Activated CD4-positive, alpha-beta memory T cell treated with anti-CD3 and anti-CD28 coated beads, Interleukin-2, amount 10 ng/mL, durations not matched to agents 7 days and 5 days (primary cell): Measurements from ENCODE around the gene COBLL1. TPM values are rescaled to one million over a fixed set of nuclear protein-coding genes. Genes with fewer than 3 reads are reported as not detected.

Experiments used
- CTCF ChIA-PET: fragments of 350-600 bp; sonication (Branson Sonifier 250); formaldehyde crosslinking; loops from one replicate; lab custom pipeline; 2021; ENCODE audit warnings: antibody characterized with exemption, inconsistent platforms; lab: Charles Lee
- POLR2A ChIA-PET: fragments of 350-600 bp; sonication (Branson Sonifier 250); formaldehyde crosslinking; loops from one replicate; lab custom pipeline; 2021; ENCODE audit warnings: antibody characterized with exemption; lab: Charles Lee
- DNase-seq: peaks from one replicate; pipeline ENCODE4 v3.0.0-alpha.2; 2020
- H3K27ac Mint-ChIP-seq: one replicate; pipeline ENCODE4 v1.8.0; 2021; ENCODE audit warnings: mild to moderate bottlenecking, mixed read lengths
- H3K27me3 Mint-ChIP-seq: one replicate; pipeline ENCODE4 v1.8.0; 2021; ENCODE audit warnings: mixed read lengths
- H3K36me3 Mint-ChIP-seq: one replicate; pipeline ENCODE4 v1.8.0; 2021; ENCODE audit warnings: low read depth, mixed read lengths
- H3K4me1 Mint-ChIP-seq: one replicate; pipeline ENCODE4 v1.8.0; 2021; ENCODE audit warnings: mixed read lengths
- H3K4me3 Mint-ChIP-seq: one replicate; pipeline ENCODE4 v1.8.0; 2021; ENCODE audit warnings: mild to moderate bottlenecking, mixed read lengths
- H3K9me3 Mint-ChIP-seq: one replicate; pipeline ENCODE4 v1.8.0; 2021; ENCODE audit warnings: mixed read lengths
- total RNA-seq, 2 experiments: library from RNA; stranded (reverse); gene quantifications; one replicate each; pipeline ENCODE4 v1.2.3, GENCODE V29; 2021

Gene COBLL1
- total RNA-seq, 2 experiments from 2014 or later = not detected

DNA sequence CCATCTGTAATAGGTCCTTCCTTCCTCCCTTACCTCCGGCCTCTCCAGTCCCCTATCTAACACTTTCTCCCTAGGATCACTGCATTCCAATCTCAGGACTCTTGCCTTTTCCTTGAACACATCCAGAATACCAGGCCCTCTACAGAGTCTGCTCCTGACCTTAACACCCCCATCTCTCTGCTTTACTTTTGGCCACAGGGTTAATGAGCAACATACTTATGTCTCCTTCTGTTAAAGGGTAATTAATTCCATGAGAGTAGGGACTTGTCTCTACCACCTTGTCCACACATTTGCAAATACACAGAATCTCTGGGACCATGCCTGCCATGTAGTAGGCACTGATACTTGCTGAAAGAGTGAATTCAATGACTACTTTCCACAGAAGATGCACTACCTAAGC is 94.9 kb downstream of the COBLL1 start:
- Mint-ChIP-seq H3K36me3 (no peaks in the 10 kb centered on the region), H3K9me3 (no peaks in the 10 kb centered on the region), H3K4me1 (no peaks in the 10 kb centered on the region), H3K4me3 (no peak overlapping the region), H3K27ac (no peak overlapping the region), H3K27me3 (peaks cover 5% of the 10 kb centered on the region)
- no peak for DNase-seq
- ChIA-PET POLR2A (no interaction called here), CTCF (no interaction called here)

DNA sequence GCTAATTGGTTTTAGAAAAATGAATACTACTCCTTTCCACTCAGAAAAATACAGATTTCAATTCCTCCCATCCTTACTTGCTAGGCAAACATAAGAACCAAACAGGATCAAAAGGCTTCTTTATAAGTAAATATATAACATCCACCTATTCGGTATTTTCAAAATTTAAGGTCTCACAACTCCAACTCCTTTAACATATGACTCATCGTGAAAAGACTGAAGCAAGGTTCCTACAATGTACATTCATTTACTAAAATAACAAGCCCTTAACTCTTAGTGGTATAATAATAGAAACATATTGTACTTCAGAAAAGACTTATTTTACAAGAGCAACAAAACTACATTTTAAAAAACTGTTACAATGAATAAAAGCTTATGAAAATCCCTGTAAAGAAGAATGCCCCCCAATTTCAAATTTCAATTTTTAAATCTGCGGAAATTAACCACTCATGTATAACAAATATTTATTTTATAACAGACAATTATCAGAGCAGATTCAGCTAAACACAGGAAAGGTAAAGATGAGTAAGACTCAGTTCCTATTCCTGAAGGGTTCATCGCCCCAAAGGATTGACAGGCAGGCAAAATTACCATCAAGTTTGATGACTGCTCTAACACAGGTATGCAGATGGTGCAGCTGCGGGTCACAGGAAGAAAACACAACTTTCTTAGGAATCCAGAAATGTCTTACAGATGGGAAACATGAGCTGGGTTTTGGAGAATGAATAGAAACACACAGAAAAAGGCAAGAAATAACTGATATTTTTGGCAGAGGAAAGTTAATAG is 96.4 kb downstream of the COBLL1 start:
- DNase-seq = no peak
- Mint-ChIP-seq H3K9me3 (no peaks in the 10 kb centered on the region), H3K27ac (no peak overlapping the region), H3K27me3 (peaks cover 5% of the 10 kb centered on the region), H3K36me3 (no peaks in the 10 kb centered on the region), H3K4me1 (no peaks in the 10 kb centered on the region), H3K4me3 (no peak overlapping the region)
- POLR2A ChIA-PET = no interaction called here
- CTCF ChIA-PET = no interaction called here

DNA sequence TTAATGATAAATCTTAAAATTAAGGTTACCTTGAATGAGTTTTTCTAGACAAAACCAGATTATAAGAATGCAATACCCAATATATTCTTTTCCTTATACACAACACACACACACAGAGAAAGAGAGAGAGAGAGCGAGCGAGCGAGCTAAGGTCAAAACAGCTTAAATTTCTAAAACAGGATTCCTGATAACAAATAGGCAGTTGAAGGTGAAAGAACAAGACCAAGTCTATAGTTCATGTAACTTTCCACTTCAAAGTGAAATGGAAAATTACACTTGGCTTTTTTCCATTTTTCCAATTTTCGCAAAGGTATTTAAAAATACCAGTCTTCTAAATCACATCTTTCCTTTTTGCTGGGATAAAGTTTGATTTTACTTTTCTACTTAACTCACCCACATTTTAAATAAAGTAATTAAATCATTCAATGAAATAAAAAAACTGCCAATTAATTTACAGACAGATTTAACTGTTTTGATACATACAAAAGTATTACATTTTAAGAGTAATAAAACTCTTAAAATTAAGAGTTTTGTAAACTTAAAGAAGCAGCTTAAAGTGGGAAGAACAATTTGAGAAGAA is 98.8 kb downstream of the COBLL1 start:
- no peak overlapping the region for H3K4me3 Mint-ChIP-seq
- H3K4me1 Mint-ChIP-seq = no peaks in the 10 kb centered on the region
- no peaks in the 10 kb centered on the region for H3K9me3 Mint-ChIP-seq
- ChIA-PET CTCF (no interaction called here), POLR2A (no interaction called here)
- no peak overlapping the region for H3K27ac Mint-ChIP-seq
- DNase-seq = no peak
- H3K27me3 Mint-ChIP-seq = peaks cover 5% of the 10 kb centered on the region
- no peaks in the 10 kb centered on the region for H3K36me3 Mint-ChIP-seq

DNA sequence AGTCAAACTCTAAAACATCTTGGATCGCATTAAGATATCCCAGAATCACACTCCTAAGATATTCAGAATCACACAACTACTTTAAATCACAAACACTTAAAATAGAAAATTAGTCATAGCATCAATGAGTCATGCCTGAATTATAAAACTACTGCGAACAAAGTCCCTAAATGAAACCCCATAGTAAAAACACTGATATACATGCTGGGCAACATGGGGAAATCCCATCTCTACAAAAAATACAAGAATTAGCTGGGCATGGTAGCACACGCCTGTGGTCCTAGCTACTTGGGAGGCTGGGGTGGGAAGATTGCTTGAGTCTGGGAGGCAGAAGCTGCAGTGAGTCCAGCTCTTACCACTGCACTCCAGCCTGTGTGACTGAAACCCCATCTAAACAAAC is 101.7 kb downstream of the COBLL1 start:
- ChIA-PET POLR2A (no interaction called here), CTCF (no interaction called here)
- H3K4me3 Mint-ChIP-seq = no peak overlapping the region
- no peak for DNase-seq
- H3K9me3 Mint-ChIP-seq = no peaks in the 10 kb centered on the region
- no peaks in the 10 kb centered on the region for H3K27me3 Mint-ChIP-seq
- no peak overlapping the region for H3K27ac Mint-ChIP-seq
- no peaks in the 10 kb centered on the region for H3K36me3 Mint-ChIP-seq
- H3K4me1 Mint-ChIP-seq = no peaks in the 10 kb centered on the region

DNA sequence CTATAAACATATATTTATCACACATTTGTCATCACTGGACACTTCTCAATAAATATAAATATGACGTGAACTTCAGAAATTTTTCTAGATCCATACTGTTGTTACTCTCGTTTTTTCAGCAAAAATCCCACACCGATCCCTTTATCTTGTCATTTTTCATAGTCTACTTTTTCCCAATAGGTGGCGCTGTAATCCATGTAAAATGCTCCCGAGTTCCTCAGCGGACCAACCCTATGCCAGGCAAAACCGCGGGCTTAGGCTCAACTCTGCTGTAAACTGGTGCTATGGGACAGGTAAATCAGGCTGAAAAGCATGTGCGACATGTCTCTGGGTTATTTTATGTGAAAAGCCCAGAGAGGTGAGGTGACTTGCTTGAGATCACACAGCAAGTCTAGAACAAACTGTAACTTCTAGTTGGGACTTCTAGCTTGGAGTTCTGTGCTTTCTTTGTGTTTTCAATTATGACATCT is 104.0 kb downstream of the COBLL1 start:
- Mint-ChIP-seq H3K4me1 (no peaks in the 10 kb centered on the region), H3K27me3 (no peaks in the 10 kb centered on the region), H3K27ac (no peak overlapping the region), H3K36me3 (no peaks in the 10 kb centered on the region), H3K4me3 (no peak overlapping the region), H3K9me3 (no peaks in the 10 kb centered on the region)
- POLR2A ChIA-PET = no interaction called here
- CTCF ChIA-PET = interaction anchor here (0.5 to 1.4 kb wide), 2 partner anchors 104 to 569 kb away, joined by 3 to 4 read pairs; partner anchors contain the start of gene COBLL1
- DNase-seq = peak; percentile 17

DNA sequence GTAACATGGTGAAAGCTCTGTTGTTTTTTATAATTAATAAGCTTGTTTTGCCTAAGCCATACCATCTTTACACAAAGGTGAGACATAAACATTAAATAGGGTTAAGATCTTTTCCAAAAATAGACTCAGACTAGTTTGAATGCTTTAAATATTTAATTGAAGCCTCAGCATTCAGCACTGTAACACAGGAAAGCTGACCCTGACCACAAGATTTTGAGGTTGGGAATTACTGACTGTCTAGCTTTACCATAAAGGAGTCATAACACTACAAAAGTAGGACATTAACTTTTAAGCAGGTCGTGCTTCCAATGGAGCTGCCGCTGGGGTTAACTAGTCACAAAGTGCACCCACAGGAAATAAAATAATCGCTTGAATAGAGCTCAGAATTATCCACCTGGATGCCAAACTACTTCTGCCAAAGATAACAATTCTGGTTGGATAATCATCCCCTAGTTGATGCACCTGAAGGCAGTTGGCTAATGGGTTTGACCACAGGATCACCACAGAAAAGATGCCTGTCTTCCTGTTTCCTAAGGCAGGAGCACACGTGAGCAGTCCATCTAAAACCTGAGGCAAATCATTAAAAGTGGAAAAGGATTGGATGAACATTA is 106.2 kb downstream of the COBLL1 start:
- no peaks in the 10 kb centered on the region for H3K27me3 Mint-ChIP-seq
- H3K9me3 Mint-ChIP-seq = no peaks in the 10 kb centered on the region
- CTCF ChIA-PET = no interaction called here
- POLR2A ChIA-PET = no interaction called here
- DNase-seq = no peak
- no peaks in the 10 kb centered on the region for H3K4me1 Mint-ChIP-seq
- no peak overlapping the region for H3K27ac Mint-ChIP-seq
- no peaks in the 10 kb centered on the region for H3K36me3 Mint-ChIP-seq
- H3K4me3 Mint-ChIP-seq = no peak overlapping the region

DNA sequence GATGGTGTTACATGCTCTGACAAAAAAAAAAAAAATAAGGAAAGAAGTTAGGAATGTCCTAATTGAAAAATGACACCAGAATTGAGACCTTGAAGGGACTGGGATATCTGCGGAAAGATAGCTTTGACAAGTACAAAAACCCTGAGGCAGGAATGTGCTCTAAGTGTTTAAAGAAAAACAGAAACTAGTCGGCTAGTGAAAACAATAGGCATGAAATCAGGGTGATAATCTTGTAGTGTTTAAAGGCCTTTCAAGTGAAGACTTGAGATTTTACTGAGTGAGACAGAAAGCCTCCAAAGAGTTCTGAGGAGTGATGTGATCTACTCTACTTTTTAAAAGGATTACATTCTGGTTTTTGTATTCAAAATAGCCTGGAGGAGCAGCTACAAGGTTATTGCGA is 107.4 kb downstream of the COBLL1 start:
- no peaks in the 10 kb centered on the region for H3K4me1 Mint-ChIP-seq
- CTCF ChIA-PET = no interaction called here
- H3K27ac Mint-ChIP-seq = no peak overlapping the region
- no peaks in the 10 kb centered on the region for H3K36me3 Mint-ChIP-seq
- no peaks in the 10 kb centered on the region for H3K27me3 Mint-ChIP-seq
- POLR2A ChIA-PET = no interaction called here
- H3K9me3 Mint-ChIP-seq = no peaks in the 10 kb centered on the region
- no peak for DNase-seq
- H3K4me3 Mint-ChIP-seq = no peak overlapping the region

DNA sequence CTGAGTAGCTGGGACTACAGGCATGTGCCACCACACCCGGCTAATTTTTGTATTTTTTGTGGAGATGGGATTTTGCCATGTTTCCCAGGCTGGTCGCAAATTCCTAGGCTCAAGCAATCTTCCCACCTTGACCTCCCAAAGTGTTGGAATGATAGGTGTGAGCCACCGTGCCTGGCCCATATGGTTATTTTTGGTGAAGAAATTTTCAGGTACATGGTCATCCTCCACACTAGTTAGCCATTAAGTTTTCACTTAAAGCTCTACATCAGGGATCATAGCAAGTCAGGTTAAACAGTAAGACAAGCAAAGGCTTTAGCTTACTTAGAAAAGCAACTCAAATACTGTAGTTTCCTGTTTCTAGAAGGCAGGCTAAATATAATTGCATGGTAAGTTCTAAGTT is 116.1 kb downstream of the COBLL1 start:
- Mint-ChIP-seq H3K27me3 (no peaks in the 10 kb centered on the region), H3K4me1 (no peaks in the 10 kb centered on the region), H3K36me3 (no peaks in the 10 kb centered on the region), H3K4me3 (no peak overlapping the region), H3K9me3 (no peaks in the 10 kb centered on the region), H3K27ac (no peak overlapping the region)
- POLR2A ChIA-PET = no interaction called here
- DNase-seq = no peak
- CTCF ChIA-PET = no interaction called here

DNA sequence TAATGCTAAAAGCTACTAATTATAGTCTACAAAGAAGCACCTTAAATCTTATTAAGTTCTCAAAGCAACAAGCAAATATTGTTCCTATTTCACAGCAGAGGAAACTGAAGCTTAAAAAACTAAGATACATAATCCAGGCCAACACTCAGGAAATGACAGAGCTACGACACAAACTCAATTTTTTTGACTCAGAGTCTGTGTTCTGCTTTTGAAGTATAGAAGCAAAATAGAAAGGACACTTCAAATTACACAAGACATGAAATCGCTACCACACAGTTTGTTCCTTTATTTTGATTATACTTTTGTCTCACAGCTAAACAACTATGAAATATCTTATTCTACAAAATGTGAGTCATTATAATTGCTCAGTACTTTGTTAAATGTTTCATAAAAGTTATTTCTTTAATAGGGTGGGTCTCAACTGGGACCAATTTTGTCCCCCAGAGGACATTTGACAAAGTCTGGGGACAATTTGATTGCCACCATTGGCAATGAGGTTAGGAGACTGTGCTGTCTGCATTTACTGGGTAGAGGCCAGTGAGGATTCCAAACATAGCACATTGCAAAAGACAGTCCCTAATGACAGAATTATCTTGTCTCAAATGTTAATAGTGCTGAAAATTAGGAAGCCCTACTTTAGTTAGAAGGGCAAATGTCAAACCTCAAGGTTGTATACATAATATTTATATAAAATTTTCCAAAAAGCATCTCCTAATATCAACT is 118.8 kb downstream of the COBLL1 start:
- ChIA-PET CTCF (interaction anchor here (0.6 kb wide), 1 partner anchor 120 kb away, joined by 3 read pairs; no protein-coding TSS in a partner anchor), POLR2A (no interaction called here)
- Mint-ChIP-seq H3K36me3 (no peaks in the 10 kb centered on the region), H3K9me3 (no peaks in the 10 kb centered on the region), H3K27ac (no peak overlapping the region), H3K4me1 (no peaks in the 10 kb centered on the region), H3K27me3 (no peaks in the 10 kb centered on the region), H3K4me3 (no peak overlapping the region)
- DNase-seq = no peak

DNA sequence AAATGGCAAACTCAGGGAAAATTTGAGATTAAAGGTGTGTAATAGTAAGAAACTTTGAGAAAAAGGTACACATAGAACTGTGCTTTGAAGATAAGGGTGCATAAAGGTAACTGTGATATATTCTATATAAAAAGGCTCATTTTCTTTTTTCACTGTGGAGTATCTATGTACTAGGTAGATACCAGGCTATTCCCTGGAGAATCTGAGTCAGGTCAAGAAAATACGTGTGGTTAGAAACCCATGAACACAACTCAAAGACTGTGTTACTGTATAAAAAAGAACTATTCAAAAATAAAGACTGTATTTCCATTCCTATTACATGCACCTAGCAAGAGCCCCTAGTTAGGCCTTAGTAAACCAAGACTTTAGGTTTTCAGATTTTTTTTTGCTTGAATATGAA is 120.2 kb downstream of the COBLL1 start:
- Mint-ChIP-seq H3K27me3 (no peaks in the 10 kb centered on the region), H3K36me3 (no peaks in the 10 kb centered on the region), H3K9me3 (no peaks in the 10 kb centered on the region), H3K4me1 (no peaks in the 10 kb centered on the region), H3K27ac (no peak overlapping the region), H3K4me3 (no peak overlapping the region)
- ChIA-PET POLR2A (no interaction called here), CTCF (no interaction called here)
- no peak for DNase-seq

DNA sequence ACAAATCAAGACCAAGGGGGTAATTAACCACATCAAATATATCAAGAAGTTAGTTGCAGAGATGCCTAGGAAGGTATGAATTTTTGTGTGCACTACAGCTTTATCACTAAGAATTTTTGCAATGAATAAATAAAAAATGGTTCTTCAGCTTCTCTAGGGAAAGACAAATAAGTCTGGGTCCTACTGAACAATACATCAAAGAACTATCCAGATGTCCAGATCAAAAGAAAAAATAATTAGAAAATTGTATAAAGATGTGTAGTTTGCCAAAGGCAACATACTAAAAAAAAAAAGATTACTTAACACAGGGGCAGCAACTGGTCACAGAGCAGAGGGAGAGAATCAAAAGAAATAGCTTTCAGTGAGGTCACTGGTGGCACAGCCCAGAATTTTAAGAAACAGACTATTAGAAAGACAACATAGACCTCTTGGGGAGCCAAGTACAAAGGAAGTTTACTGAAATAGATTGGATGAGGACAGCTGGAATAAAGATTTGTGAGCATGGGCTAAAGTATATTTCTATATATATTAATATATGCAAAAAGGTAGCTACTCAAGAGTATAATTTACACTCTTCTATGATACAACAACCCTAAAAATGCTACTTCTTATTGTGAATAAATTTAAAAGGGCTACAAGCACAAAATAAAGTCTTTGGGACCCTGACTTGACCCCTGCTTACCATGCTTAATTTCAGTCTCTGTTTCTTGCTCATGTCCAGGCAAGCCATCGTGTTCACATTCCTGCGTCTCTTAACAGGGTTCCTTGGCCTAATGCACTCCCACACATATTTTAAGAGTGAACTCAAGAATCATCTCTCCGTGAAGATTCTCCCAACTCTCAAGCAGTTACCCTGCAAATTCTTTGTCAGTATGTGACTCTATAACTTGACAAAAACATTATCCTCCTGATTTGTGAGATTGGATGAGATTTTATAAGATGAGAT is 121.4 kb downstream of the COBLL1 start:
- POLR2A ChIA-PET = no interaction called here
- CTCF ChIA-PET = no interaction called here
- H3K4me1 Mint-ChIP-seq = no peaks in the 10 kb centered on the region
- no peaks in the 10 kb centered on the region for H3K27me3 Mint-ChIP-seq
- H3K4me3 Mint-ChIP-seq = no peak overlapping the region
- DNase-seq = no peak
- H3K9me3 Mint-ChIP-seq = no peaks in the 10 kb centered on the region
- no peak overlapping the region for H3K27ac Mint-ChIP-seq
- H3K36me3 Mint-ChIP-seq = no peaks in the 10 kb centered on the region

DNA sequence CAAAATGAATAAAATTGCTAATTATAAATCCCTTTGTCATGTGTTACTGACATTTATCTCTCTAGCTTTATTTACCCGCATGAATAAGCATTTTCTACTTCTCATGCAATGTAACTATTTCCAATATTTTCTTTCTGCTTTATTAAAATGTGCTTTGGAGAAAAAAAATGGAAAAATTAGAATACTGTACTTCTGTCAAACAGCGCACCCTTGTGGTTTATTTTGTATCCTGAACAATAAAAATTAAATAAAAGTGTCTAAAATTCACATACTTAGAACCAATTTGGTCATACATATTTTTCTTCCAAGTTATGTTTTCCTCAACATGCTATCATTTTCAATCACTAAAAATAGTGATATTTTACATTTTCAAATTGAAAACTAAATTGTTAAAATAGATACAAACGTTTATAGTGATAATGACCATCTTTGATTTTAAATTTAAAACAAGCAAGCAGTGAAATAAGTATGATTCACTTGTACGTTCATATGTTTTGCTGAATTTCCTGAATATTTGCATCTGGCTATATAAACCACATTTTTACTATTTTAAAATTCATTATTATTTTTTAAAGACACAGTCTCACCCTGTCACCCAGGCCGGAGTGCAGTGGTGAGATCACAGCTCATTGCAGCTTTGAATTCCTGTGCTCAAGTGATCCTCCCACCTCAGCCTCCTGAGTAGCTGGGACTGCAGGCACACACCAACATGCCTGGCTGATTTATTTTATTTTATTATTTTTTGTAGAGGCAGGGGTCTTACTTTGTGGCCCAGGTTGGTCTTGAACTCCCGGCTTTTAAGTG is 124.4 kb downstream of the COBLL1 start:
- H3K36me3 Mint-ChIP-seq = no peaks in the 10 kb centered on the region
- H3K4me3 Mint-ChIP-seq = no peak overlapping the region
- ChIA-PET POLR2A (no interaction called here), CTCF (no interaction called here)
- no peaks in the 10 kb centered on the region for H3K4me1 Mint-ChIP-seq
- H3K9me3 Mint-ChIP-seq = no peaks in the 10 kb centered on the region
- H3K27ac Mint-ChIP-seq = no peak overlapping the region
- DNase-seq = no peak
- H3K27me3 Mint-ChIP-seq = no peaks in the 10 kb centered on the region
